Neural progenitor cell (in vitro differentiated cells): ENCODE measurements around the gene CLEC11A. TPM values are rescaled to one million over a fixed set of nuclear protein-coding genes. Genes with fewer than 3 reads are reported as not detected.
"Not testable (repeated sequence)": the region's sequence is repeated elsewhere in the genome, so short reads cannot be mapped to it uniquely, and the experiment has no call there.

ENCODE experiments used
- DNase-seq: peaks from one replicate; pipeline ENCODE4 v3.0.0-alpha.2; 2016; ENCODE audit warnings: low spot score
- H2AFZ ChIP-seq: fragments of 200-600 bp; sonication (generic); replicated peaks from 2 replicates; pipeline ENCODE4 v1.6.1; 2016; ENCODE audit warnings: antibody characterized with exemption
- H3F3A ChIP-seq: fragments of 200-600 bp; sonication (generic); 2 replicates; pipeline ENCODE4 v1.6.1; 2016; ENCODE audit warnings: antibody characterized with exemption, low read depth
- H3K27ac ChIP-seq: fragments of 200-600 bp; sonication (generic); 2 replicates; pipeline ENCODE4 v1.5.1; 2016; ENCODE audit warnings: mild to moderate bottlenecking
- H3K27me3 ChIP-seq: fragments of 200-600 bp; sonication (generic); 2 replicates; pipeline ENCODE4 v1.6.1; 2016; ENCODE audit warnings: mild to moderate bottlenecking, moderate library complexity
- H3K36me3 ChIP-seq: fragments of 200-600 bp; sonication (generic); 2 replicates; pipeline ENCODE4 v1.5.1; 2016
- H3K4me1 ChIP-seq: fragments of 200-600 bp; sonication (generic); 2 replicates; pipeline ENCODE4 v1.6.1; 2016; ENCODE audit warnings: mixed run types
- H3K4me2 ChIP-seq: fragments of 200-600 bp; sonication (generic); 2 replicates; pipeline ENCODE4 v1.6.1; 2016
- H3K4me3 ChIP-seq: fragments of 200-600 bp; sonication (generic); 2 replicates; pipeline ENCODE4 v1.5.1; 2016
- H3K79me2 ChIP-seq: fragments of 200-600 bp; sonication (generic); 2 replicates; pipeline ENCODE4 v1.6.1; 2016; ENCODE audit warnings: low read depth
- H3K9ac ChIP-seq: fragments of 200-600 bp; sonication (generic); 2 replicates; pipeline ENCODE4 v1.6.1; 2016
- H3K9me3 ChIP-seq: fragments of 200-600 bp; sonication (generic); 2 replicates; pipeline ENCODE4 v1.5.1; 2016; ENCODE audit warnings: low read depth
- H4K20me1 ChIP-seq: fragments of 200-600 bp; sonication (generic); 2 replicates; pipeline ENCODE4 v1.6.1; 2016; ENCODE audit warnings: low read depth
- H3K27ac Mint-ChIP-seq: 3 replicates; pipeline ENCODE4 v1.8.0; 2021; ENCODE audit warnings: mixed read lengths
- H3K27me3 Mint-ChIP-seq: 2 replicates; pipeline ENCODE4 v1.8.0; 2022; ENCODE audit warnings: low read depth, mild to moderate bottlenecking, inconsistent platforms, moderate library complexity, mixed read lengths; ENCODE audit not compliant: insufficient read depth
- H3K36me3 Mint-ChIP-seq: 3 replicates; pipeline ENCODE4 v1.8.0; 2021; ENCODE audit warnings: mixed read lengths
- H3K4me1 Mint-ChIP-seq: 3 replicates; pipeline ENCODE4 v1.8.0; 2021; ENCODE audit warnings: mixed read lengths
- H3K4me3 Mint-ChIP-seq: 3 replicates; pipeline ENCODE4 v1.8.0; 2021; ENCODE audit warnings: mild to moderate bottlenecking, moderate library complexity, mixed read lengths
- H3K9me3 Mint-ChIP-seq: 3 replicates; pipeline ENCODE4 v1.8.0; 2020; ENCODE audit warnings: mixed read lengths
- CTCF ChIP-seq: fragments of 200-600 bp; sonication (generic); IDR thresholded peaks from 2 replicates; pipeline ENCODE4 v1.5.1; 2017; ENCODE audit warnings: antibody characterized with exemption, mild to moderate bottlenecking
- EZH2 ChIP-seq: fragments of 200-600 bp; sonication (generic); IDR thresholded peaks from 2 replicates; pipeline ENCODE4 v1.6.1; 2017; ENCODE audit warnings: antibody characterized with exemption, mild to moderate bottlenecking, moderate library complexity
- EZH2phosphoT487 ChIP-seq: fragments of 200-600 bp; sonication (generic); IDR thresholded peaks from 2 replicates; pipeline ENCODE4 v1.6.1; 2017; ENCODE audit warnings: antibody characterized with exemption
- total RNA-seq: library from RNA; depleted of rRNA; stranded (reverse); fragments of >200 nt; gene quantifications from 2 replicates; pipeline ENCODE4 v1.2.3, GENCODE V29; 2015; ENCODE audit warnings: low replicate concordance

Gene CLEC11A
- total RNA-seq, 1 donor from 2014 or later: 0.09 TPM

GRCh38 chr19:50750010-50750409, 26.8 kb downstream of the CLEC11A start:
- no peaks in the 10 kb centered on the region for H3K9me3 Mint-ChIP-seq
- peaks cover 2% of the 10 kb centered on the region for H3K4me1 Mint-ChIP-seq
- Histone ChIP-seq H2AFZ (no peak overlapping the region), H3K4me2 (no peak overlapping the region), H3K27ac (no peak overlapping the region), H3K9ac (no peak overlapping the region), H3K9me3 (no peaks in the 10 kb centered on the region), H3K36me3 (no peaks in the 10 kb centered on the region), H3K4me1 (no peaks in the 10 kb centered on the region), H4K20me1 (no peaks in the 10 kb centered on the region), H3F3A (no peaks in the 10 kb centered on the region), H3K27me3 (peaks cover 1% of the 10 kb centered on the region), H3K79me2 (no peaks in the 10 kb centered on the region), H3K4me3 (no peak overlapping the region)
- DNase-seq: no peak
- TF ChIP-seq EZH2 (no peak), EZH2phosphoT487 (no peak), CTCF (no peak)
- H3K4me3 Mint-ChIP-seq: no peak overlapping the region
- H3K36me3 Mint-ChIP-seq: no peaks in the 10 kb centered on the region
- no peak overlapping the region for H3K27ac Mint-ChIP-seq
- peaks cover 10% of the 10 kb centered on the region for H3K27me3 Mint-ChIP-seq

- no peak overlapping the region for H3K4me2 ChIP-seq
- TF ChIP-seq EZH2 (no peak), EZH2phosphoT487 (no peak), CTCF (no peak)
Observed at GRCh38 chr19:50753879-50754278, 30.7 kb downstream of the CLEC11A start.

GRCh38 chr19:50756244-50756643, 33.1 kb downstream of the CLEC11A start:
- H2AFZ ChIP-seq, H3F3A ChIP-seq, H3K9ac ChIP-seq, H3K27me3 Mint-ChIP-seq, H3K9me3 Mint-ChIP-seq, DNase-seq, H4K20me1 ChIP-seq, H3K4me3 ChIP-seq, H3K27ac ChIP-seq, H3K4me1 ChIP-seq, H3K4me2 ChIP-seq, H3K36me3 ChIP-seq, H3K27ac Mint-ChIP-seq, H3K36me3 Mint-ChIP-seq, H3K4me1 Mint-ChIP-seq, H3K9me3 ChIP-seq, H3K27me3 ChIP-seq, H3K79me2 ChIP-seq, H3K4me3 Mint-ChIP-seq: not testable (repeated sequence)

More at GRCh38 chr19:50753879-50754278, 30.7 kb downstream of the CLEC11A start:
- H3K4me3 Mint-ChIP-seq: no peak overlapping the region
- Histone ChIP-seq H3K27me3 (peaks cover 4% of the 10 kb centered on the region), H4K20me1 (no peaks in the 10 kb centered on the region), H3K36me3 (no peaks in the 10 kb centered on the region), H2AFZ (no peak overlapping the region), H3K27ac (no peak overlapping the region), H3K9me3 (no peaks in the 10 kb centered on the region), H3K4me1 (no peaks in the 10 kb centered on the region), H3K9ac (no peak overlapping the region), H3K4me3 (no peak overlapping the region), H3K79me2 (no peaks in the 10 kb centered on the region), H3F3A (no peaks in the 10 kb centered on the region)
- H3K27me3 Mint-ChIP-seq: peaks cover 10% of the 10 kb centered on the region
- peaks cover 2% of the 10 kb centered on the region for H3K4me1 Mint-ChIP-seq
- peak overlapping the region; percentile 81 for H3K27ac Mint-ChIP-seq
- H3K9me3 Mint-ChIP-seq: no peaks in the 10 kb centered on the region
- no peaks in the 10 kb centered on the region for H3K36me3 Mint-ChIP-seq
- DNase-seq: no peak

- H3K27me3 ChIP-seq, H3K27me3 Mint-ChIP-seq, H3K9ac ChIP-seq, H3K27ac Mint-ChIP-seq, H3K79me2 ChIP-seq, H3K36me3 Mint-ChIP-seq, H3K36me3 ChIP-seq, H3K4me2 ChIP-seq, H3K9me3 ChIP-seq, DNase-seq, H3K9me3 Mint-ChIP-seq, H3K4me3 Mint-ChIP-seq, H3K4me3 ChIP-seq, H2AFZ ChIP-seq, H3K4me1 ChIP-seq, H3K27ac ChIP-seq, H3K4me1 Mint-ChIP-seq, H3F3A ChIP-seq, H4K20me1 ChIP-seq: not testable (repeated sequence)
Observed at GRCh38 chr19:50757624-50758023, 34.5 kb downstream of the CLEC11A start.

- not testable (repeated sequence) for H3K9me3 Mint-ChIP-seq, H3K9ac ChIP-seq, H3K4me1 ChIP-seq, H3K4me2 ChIP-seq, H3K9me3 ChIP-seq, H2AFZ ChIP-seq, DNase-seq, H3K27me3 Mint-ChIP-seq, H3K4me3 ChIP-seq, H3F3A ChIP-seq, H3K4me3 Mint-ChIP-seq, H3K4me1 Mint-ChIP-seq, H3K27me3 ChIP-seq, H3K36me3 ChIP-seq, H3K27ac ChIP-seq, H3K36me3 Mint-ChIP-seq, H3K79me2 ChIP-seq, H3K27ac Mint-ChIP-seq, H4K20me1 ChIP-seq
Observed at GRCh38 chr19:50759076-50759475, 35.9 kb downstream of the CLEC11A start.
